ENCODE results near the gene PLPP2. TPM values are rescaled to one million over a fixed set of nuclear protein-coding genes. Genes with fewer than 3 reads are reported as not detected.
"Not testable (repeated sequence)": the region's sequence is repeated elsewhere in the genome, so short reads cannot be mapped to it uniquely, and the experiment has no call there.

The PLPP2 gene
- total RNA-seq, 1 donor from 2014 or later, result 8.0 TPM

GRCh38 chr19:275000-275399 lies 16.2 kb downstream of the PLPP2 start:
- Mint-ChIP-seq H3K27ac (no peak overlapping the region), H3K27me3 (ENCODE audit: low read depth) (peaks cover 60% of the 10 kb centered on the region), H3K4me3 (no peak overlapping the region), H3K9me3 (no peaks in the 10 kb centered on the region), H3K36me3 (no peaks in the 10 kb centered on the region), H3K4me1 (no peaks in the 10 kb centered on the region)
- no peak for DNase-seq (ENCODE audit: low spot score in 2 of 2, unreplicated experiment in 2 of 2)
- TF ChIP-seq CTCF (IDR thresholded peaks at IDR 0.05; ENCODE audit: unreplicated experiment), result no peak

- H3K4me1 Mint-ChIP-seq, result no peaks in the 10 kb centered on the region
- H3K27ac Mint-ChIP-seq, result no peak overlapping the region
- DNase-seq (ENCODE audit: low spot score in 2 of 2, unreplicated experiment in 2 of 2), result no peak
- no peak overlapping the region for H3K4me3 Mint-ChIP-seq
- H3K36me3 Mint-ChIP-seq, result no peaks in the 10 kb centered on the region
- TF ChIP-seq CTCF (IDR thresholded peaks at IDR 0.05; ENCODE audit: unreplicated experiment), result no peak
- peaks cover 63% of the 10 kb centered on the region for H3K27me3 Mint-ChIP-seq (ENCODE audit: low read depth)
- no peaks in the 10 kb centered on the region for H3K9me3 Mint-ChIP-seq
These were observed 17.8 kb downstream of the PLPP2 start for GRCh38 chr19:273393-273792.

- DNase-seq (ENCODE audit: low spot score in 2 of 2, unreplicated experiment in 2 of 2), result no peak
- H3K9me3 Mint-ChIP-seq, result no peaks in the 10 kb centered on the region
- no peaks in the 10 kb centered on the region for H3K36me3 Mint-ChIP-seq
- peaks cover 68% of the 10 kb centered on the region for H3K27me3 Mint-ChIP-seq (ENCODE audit: low read depth)
- H3K4me3 Mint-ChIP-seq, result no peak overlapping the region
- no peak overlapping the region for H3K27ac Mint-ChIP-seq
- TF ChIP-seq CTCF (IDR thresholded peaks at IDR 0.05; ENCODE audit: unreplicated experiment), result no peak
- H3K4me1 Mint-ChIP-seq, result peaks cover 2% of the 10 kb centered on the region
These were observed 19.3 kb downstream of the PLPP2 start for GRCh38 chr19:271856-272255.

DNA sequence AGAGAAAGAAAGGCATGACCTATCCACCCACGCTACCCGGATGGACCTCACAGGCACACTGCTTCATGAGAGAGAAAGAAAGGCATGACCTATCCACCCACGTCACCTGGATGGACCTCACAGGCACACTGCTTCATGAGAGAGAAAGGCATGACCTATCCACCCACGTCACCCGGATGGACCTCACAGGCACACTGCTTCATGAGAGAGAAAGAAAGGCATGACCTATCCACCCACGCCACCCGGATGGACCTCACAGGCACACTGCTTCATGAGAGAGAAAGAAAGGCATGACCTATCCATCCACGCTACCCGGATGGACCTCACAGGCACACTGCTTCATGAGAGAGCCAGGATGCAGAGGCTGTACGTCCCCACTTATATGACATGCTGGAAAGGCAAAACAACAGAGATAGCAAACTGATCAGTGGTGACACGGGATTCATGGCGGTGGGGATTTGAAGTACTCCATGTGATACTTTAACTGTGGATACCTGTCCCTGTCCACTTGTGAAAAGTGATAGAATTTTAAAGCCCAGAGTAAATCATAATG lies 20.4 kb downstream of the PLPP2 start:
- H3K27me3 Mint-ChIP-seq (ENCODE audit: low read depth), result peaks cover 71% of the 10 kb centered on the region

GRCh38 chr19:269241-269640 lies 22.0 kb downstream of the PLPP2 start:
- Mint-ChIP-seq H3K27ac (no peak overlapping the region), H3K36me3 (no peaks in the 10 kb centered on the region), H3K4me3 (no peak overlapping the region), H3K4me1 (peaks cover 6% of the 10 kb centered on the region), H3K9me3 (no peaks in the 10 kb centered on the region), H3K27me3 (ENCODE audit: low read depth) (peaks cover 73% of the 10 kb centered on the region)
- no peak for DNase-seq (ENCODE audit: low spot score in 2 of 2, unreplicated experiment in 2 of 2)
- TF ChIP-seq CTCF (IDR thresholded peaks at IDR 0.05; ENCODE audit: unreplicated experiment), result no peak

More for the DNA sequence above, 20.4 kb downstream of the PLPP2 start:
- not testable (repeated sequence) for H3K36me3 Mint-ChIP-seq; H3K9me3 Mint-ChIP-seq; H3K4me3 Mint-ChIP-seq; H3K27ac Mint-ChIP-seq; H3K4me1 Mint-ChIP-seq; DNase-seq (ENCODE audit: low spot score in 2 of 2, unreplicated experiment in 2 of 2)

DNA sequence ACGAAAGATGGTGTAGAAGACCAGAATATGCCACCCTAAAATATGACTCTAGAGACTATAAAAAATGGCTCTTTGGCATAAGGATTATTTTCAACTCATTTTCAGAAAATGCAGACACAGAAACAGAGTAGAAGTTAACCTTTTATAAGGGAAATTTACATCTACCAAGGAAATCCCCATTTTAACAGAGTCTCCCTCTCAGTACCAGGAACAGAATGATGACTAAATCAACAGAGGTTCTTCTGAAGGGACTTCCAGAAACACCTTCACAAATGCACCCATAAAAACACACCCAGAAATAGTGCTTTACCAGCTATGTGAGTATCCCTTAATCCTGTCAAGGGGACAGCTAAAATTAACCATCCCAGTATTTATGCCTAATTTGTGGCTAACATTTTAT lies 29.1 kb downstream of the PLPP2 start:
- H3K4me3 Mint-ChIP-seq, result no peak overlapping the region
- no peaks in the 10 kb centered on the region for H3K9me3 Mint-ChIP-seq
- H3K27me3 Mint-ChIP-seq (ENCODE audit: low read depth), result peaks cover 63% of the 10 kb centered on the region

DNA sequence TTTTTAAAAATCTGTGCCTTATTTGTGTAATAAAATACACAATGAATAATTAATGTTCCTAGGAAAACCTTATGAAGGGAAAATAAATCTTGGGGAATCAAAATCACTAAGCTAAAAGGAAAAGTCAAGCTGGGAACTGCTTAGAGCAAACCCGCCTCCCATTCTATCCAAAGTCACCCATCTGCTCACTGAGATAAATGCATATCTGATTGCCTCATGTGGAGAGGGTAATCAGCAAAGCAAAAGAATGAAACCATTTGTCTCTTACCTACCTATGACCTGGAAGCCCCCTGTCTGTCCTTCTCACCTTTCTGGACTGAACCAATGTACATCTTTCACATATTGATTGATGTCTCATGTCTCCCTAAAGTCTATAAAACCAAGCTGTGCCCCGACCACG lies 34.4 kb downstream of the PLPP2 start:
- not testable (repeated sequence) for H3K4me1 Mint-ChIP-seq; DNase-seq (ENCODE audit: low spot score in 2 of 2, unreplicated experiment in 2 of 2); H3K27ac Mint-ChIP-seq; H3K4me3 Mint-ChIP-seq; H3K36me3 Mint-ChIP-seq; H3K9me3 Mint-ChIP-seq
- H3K27me3 Mint-ChIP-seq (ENCODE audit: low read depth), result peaks cover 53% of the 10 kb centered on the region

More for the DNA sequence above, 29.1 kb downstream of the PLPP2 start:
- Mint-ChIP-seq H3K36me3 (no peaks in the 10 kb centered on the region), H3K27ac (no peak overlapping the region), H3K4me1 (peaks cover 4% of the 10 kb centered on the region)
- TF ChIP-seq CTCF (IDR thresholded peaks at IDR 0.05; ENCODE audit: unreplicated experiment), result no peak
- no peak for DNase-seq (ENCODE audit: low spot score in 2 of 2, unreplicated experiment in 2 of 2)

- H3K4me1 Mint-ChIP-seq; H3K27ac Mint-ChIP-seq; H3K9me3 Mint-ChIP-seq; H3K4me3 Mint-ChIP-seq; H3K36me3 Mint-ChIP-seq; DNase-seq (ENCODE audit: low spot score in 2 of 2, unreplicated experiment in 2 of 2): not testable (repeated sequence)
- H3K27me3 Mint-ChIP-seq (ENCODE audit: low read depth), result peaks cover 40% of the 10 kb centered on the region
These were observed 38.6 kb downstream of the PLPP2 start for GRCh38 chr19:252421-253186.

All from mesothelial cell of epicardium (in vitro differentiated cells).